Measurements from ENCODE around the gene EPHB2. TPM values are rescaled to one million over a fixed set of nuclear protein-coding genes. Genes with fewer than 3 reads are reported as not detected.

Gene EPHB2
- polyA plus RNA-seq, 1 donor from 2014 or later, result 22.8 TPM

DNA sequence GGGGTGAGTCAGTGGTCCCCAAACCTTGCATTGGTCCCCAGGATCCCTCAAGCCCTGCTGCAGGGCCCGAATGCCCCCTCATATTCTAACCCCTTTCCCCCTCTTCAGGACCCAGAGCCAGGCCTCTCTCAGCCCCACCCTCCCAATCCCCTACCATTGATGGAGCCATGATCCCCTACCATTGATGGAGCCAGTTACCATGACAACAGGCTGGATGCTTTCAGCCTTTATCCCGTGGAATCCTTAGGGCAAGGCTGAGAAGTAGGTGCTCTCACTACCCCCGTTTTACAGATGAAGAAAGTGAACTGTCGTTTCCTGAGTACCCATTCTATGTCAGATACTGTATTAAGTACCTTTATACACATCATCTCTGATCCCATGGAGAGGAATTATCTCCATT, 70.8 kb downstream of the EPHB2 start:
- no peaks in the 10 kb centered on the region for H3K9me2 ChIP-seq (ENCODE audit: insufficient read depth, low read length)
- no peak overlapping the region for H3K27ac ChIP-seq (ENCODE audit: low read length)
- H3K9ac ChIP-seq (ENCODE audit: low read length), result no peak overlapping the region
- no peaks in the 10 kb centered on the region for H3K9me3 ChIP-seq (ENCODE audit: low read length)
- no peak overlapping the region for H3K4me2 ChIP-seq (ENCODE audit: low read length)
- no peak for TF ChIP-seq RAD21 (conservative IDR thresholded peaks at IDR 0.05)
- no peak for TF ChIP-seq EP300 (conservative IDR thresholded peaks at IDR 0.05; ENCODE audit: poor library complexity, severe bottlenecking)
- no peak for TF ChIP-seq POLR2AphosphoS5 (IDR thresholded peaks at IDR 0.05)
- no peak for TF ChIP-seq EZH2 (IDR thresholded peaks at IDR 0.05; ENCODE audit: borderline replicate concordance, insufficient read depth, low read length, poor library complexity, severe bottlenecking)
- no peak for TF ChIP-seq TAF1 (IDR thresholded peaks at IDR 0.05; ENCODE audit: low read depth)
- no peak for TF ChIP-seq MXI1 (conservative IDR thresholded peaks at IDR 0.05; ENCODE audit: poor library complexity, severe bottlenecking)
- TF ChIP-seq, protein P1, sequence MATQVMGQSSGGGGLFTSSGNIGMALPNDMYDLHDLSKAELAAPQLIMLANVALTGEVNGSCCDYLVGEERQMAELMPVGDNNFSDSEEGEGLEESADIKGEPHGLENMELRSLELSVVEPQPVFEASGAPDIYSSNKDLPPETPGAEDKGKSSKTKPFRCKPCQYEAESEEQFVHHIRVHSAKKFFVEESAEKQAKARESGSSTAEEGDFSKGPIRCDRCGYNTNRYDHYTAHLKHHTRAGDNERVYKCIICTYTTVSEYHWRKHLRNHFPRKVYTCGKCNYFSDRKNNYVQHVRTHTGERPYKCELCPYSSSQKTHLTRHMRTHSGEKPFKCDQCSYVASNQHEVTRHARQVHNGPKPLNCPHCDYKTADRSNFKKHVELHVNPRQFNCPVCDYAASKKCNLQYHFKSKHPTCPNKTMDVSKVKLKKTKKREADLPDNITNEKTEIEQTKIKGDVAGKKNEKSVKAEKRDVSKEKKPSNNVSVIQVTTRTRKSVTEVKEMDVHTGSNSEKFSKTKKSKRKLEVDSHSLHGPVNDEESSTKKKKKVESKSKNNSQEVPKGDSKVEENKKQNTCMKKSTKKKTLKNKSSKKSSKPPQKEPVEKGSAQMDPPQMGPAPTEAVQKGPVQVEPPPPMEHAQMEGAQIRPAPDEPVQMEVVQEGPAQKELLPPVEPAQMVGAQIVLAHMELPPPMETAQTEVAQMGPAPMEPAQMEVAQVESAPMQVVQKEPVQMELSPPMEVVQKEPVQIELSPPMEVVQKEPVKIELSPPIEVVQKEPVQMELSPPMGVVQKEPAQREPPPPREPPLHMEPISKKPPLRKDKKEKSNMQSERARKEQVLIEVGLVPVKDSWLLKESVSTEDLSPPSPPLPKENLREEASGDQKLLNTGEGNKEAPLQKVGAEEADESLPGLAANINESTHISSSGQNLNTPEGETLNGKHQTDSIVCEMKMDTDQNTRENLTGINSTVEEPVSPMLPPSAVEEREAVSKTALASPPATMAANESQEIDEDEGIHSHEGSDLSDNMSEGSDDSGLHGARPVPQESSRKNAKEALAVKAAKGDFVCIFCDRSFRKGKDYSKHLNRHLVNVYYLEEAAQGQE (IDR thresholded peaks at IDR 0.05; ENCODE audit: borderline replicate concordance), result no peak
- H3F3A ChIP-seq (ENCODE audit: insufficient read depth, low read length, poor library complexity, severe bottlenecking), result no peaks in the 10 kb centered on the region
- no peak overlapping the region for H2AFZ ChIP-seq (ENCODE audit: low read depth, low read length)
- H3K4me3 ChIP-seq (ENCODE audit: low read length), result no peak overlapping the region
- H4K20me1 ChIP-seq (ENCODE audit: insufficient read depth), result no peaks in the 10 kb centered on the region
- H3K79me2 ChIP-seq (replicated peaks; ENCODE audit: insufficient read depth, low read length), result peaks cover 4% of the 10 kb centered on the region
- H3K27me3 ChIP-seq (ENCODE audit: insufficient read depth, low read depth, low read length), result no peaks in the 10 kb centered on the region
- no peaks in the 10 kb centered on the region for H3K36me3 ChIP-seq (ENCODE audit: insufficient read depth, low read length)

DNA sequence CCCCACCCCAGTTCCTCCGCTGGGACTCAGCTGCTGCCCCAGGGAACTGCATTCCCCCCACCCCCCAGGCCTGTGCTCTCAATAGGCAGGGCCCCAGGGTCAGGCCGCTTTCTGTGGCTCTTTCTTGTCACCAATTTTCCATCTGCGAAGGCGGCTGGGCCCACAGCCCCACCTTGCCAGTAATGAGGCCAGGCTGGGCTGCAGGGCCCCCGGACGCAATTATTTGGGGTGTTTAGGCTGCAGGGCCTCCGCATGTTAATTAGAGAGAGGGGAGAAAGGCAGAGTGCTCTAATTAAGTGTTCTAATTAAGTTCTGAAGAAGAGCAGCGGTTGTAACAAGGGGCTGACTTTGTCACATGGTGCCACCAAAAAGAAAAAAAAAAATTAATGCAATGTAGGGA, 71.8 kb downstream of the EPHB2 start:
- Histone ChIP-seq H3K4me2 (ENCODE audit: low read length) (no peak overlapping the region), H3K27ac (ENCODE audit: low read length) (no peak overlapping the region), H3K9me2 (ENCODE audit: insufficient read depth, low read length) (no peaks in the 10 kb centered on the region), H3K27me3 (ENCODE audit: insufficient read depth, low read depth, low read length) (no peaks in the 10 kb centered on the region), H3K9me3 (ENCODE audit: low read length) (no peaks in the 10 kb centered on the region), H2AFZ (ENCODE audit: low read depth, low read length) (no peak overlapping the region), H3K4me3 (ENCODE audit: low read length) (no peak overlapping the region), H3F3A (ENCODE audit: insufficient read depth, low read length, poor library complexity, severe bottlenecking) (no peaks in the 10 kb centered on the region), H4K20me1 (ENCODE audit: insufficient read depth) (no peaks in the 10 kb centered on the region), H3K9ac (ENCODE audit: low read length) (no peak overlapping the region), H3K36me3 (ENCODE audit: insufficient read depth, low read length) (no peaks in the 10 kb centered on the region), H3K79me2 (replicated peaks; ENCODE audit: insufficient read depth, low read length) (peaks cover 4% of the 10 kb centered on the region)
- TF ChIP-seq, protein P2, sequence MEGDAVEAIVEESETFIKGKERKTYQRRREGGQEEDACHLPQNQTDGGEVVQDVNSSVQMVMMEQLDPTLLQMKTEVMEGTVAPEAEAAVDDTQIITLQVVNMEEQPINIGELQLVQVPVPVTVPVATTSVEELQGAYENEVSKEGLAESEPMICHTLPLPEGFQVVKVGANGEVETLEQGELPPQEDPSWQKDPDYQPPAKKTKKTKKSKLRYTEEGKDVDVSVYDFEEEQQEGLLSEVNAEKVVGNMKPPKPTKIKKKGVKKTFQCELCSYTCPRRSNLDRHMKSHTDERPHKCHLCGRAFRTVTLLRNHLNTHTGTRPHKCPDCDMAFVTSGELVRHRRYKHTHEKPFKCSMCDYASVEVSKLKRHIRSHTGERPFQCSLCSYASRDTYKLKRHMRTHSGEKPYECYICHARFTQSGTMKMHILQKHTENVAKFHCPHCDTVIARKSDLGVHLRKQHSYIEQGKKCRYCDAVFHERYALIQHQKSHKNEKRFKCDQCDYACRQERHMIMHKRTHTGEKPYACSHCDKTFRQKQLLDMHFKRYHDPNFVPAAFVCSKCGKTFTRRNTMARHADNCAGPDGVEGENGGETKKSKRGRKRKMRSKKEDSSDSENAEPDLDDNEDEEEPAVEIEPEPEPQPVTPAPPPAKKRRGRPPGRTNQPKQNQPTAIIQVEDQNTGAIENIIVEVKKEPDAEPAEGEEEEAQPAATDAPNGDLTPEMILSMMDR (IDR thresholded peaks at IDR 0.05; ENCODE audit: poor library complexity, severe bottlenecking), result no peak
- no peak for TF ChIP-seq MXI1 (conservative IDR thresholded peaks at IDR 0.05; ENCODE audit: poor library complexity, severe bottlenecking)
- TF ChIP-seq SMC3 (conservative IDR thresholded peaks at IDR 0.05; ENCODE audit: poor library complexity), result no peak
- no peak for TF ChIP-seq RAD21 (conservative IDR thresholded peaks at IDR 0.05)
- TF ChIP-seq POLR2AphosphoS5 (IDR thresholded peaks at IDR 0.05), result no peak
- no peak for TF ChIP-seq EZH2 (IDR thresholded peaks at IDR 0.05; ENCODE audit: borderline replicate concordance, insufficient read depth, low read length, poor library complexity, severe bottlenecking)
- TF ChIP-seq EP300 (conservative IDR thresholded peaks at IDR 0.05; ENCODE audit: poor library complexity, severe bottlenecking), result no peak
- no peak for TF ChIP-seq TAF1 (IDR thresholded peaks at IDR 0.05; ENCODE audit: low read depth)
- TF ChIP-seq, protein P1 (IDR thresholded peaks at IDR 0.05; ENCODE audit: borderline replicate concordance), result no peak
